GM21529 (cell line): Measurements from ENCODE around the gene CBX8.

Experiments
- ATAC-seq: cut with Tn5 transposase; IDR thresholded peaks from one replicate; pipeline ENCODE4 v1.9.1; 2021; ENCODE audit not compliant: unreplicated experiment

The CBX8 gene

GRCh38 chr17:79835953-79836509 is 39.2 kb upstream of the CBX8 start:
- ATAC-seq: no peak

- no peak for ATAC-seq
Observed at GRCh38 chr17:79835470-79835899, 38.6 kb upstream of the CBX8 start.

DNA sequence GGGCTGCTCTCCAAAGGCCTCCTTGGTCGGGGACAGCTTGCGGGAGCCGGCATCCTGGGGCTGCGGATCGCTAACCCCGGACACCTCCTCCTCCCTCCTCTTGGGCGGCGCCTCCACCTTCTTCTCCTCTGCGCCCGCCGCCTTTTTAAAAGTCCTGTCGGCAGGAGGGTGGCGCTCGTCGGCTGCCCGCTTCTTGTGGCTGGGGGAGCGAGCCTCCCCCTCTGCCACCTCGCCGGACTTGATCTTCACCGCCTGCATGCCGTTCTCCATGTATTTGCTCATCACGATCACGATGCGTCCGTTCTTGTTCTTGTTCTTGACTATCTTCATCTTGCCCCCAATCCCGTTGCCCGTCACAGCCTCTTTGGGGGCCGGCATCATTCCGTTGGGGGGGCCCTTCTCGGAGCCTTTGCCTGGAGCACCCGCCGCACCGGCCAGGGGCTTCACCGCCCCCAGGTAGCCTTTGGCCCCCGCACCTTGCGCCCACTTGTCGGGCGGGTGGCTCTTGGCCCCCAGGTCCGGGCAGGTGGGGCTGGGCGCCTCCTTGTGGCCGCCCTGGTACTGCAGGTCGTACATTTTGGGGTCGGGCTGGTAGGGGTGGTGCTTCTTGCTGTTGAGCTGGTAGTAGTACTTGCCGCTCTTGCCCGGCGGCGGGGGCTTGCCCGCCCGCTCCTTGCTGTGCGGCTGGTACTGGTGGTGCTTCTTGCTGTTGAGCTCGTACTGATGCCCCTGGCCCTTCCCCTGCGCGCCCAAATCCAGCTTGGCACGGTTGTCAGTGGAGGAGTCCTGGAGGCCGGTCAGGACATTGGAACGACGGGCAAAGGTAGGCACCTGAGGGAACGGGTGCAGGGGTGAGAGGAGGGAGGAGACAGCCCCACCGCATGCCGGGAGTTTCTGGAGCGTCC is 37.9 kb upstream of the CBX8 start:
- no peak for ATAC-seq

DNA sequence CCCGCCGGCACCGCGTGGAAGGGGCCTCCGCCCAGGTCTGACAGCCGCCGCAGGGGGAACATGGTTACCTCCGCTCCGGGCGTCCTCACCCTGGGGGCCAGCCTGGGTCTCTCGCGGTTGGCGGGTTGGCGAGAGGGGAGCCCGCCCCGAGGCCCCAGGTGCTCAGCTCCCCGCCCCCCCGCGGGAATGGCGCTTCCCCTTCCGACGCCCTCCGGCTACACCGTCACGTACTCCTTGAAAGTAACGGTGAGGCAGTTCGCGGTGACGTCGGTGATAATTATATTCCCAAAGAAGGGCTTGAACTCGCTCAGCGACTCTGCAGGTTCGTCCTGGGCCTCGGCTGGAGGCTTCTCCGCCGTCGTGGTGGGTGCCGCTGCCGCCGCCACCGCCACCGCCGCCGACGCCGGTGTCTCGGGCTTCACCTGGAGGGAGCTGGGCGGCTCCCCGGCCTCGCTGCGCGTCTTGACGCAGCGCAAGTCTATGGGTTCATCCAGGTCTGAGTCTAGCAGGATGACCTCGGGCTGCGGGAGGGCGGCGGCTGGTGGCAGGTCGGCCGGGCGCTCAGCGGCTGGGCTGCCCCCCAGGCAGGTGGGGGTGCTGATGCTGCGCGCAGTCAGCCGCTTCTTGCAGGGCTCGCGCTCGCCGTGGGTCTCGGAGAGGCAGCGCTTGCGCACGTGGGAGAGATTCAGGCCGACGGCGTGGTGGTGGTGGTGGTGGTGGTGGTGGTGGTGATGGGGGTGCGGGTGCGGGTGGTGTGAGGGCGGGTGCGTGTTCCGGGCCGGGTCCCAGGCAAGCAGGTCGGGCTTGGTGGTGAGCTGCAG is 37.1 kb upstream of the CBX8 start:
- no peak for ATAC-seq

DNA sequence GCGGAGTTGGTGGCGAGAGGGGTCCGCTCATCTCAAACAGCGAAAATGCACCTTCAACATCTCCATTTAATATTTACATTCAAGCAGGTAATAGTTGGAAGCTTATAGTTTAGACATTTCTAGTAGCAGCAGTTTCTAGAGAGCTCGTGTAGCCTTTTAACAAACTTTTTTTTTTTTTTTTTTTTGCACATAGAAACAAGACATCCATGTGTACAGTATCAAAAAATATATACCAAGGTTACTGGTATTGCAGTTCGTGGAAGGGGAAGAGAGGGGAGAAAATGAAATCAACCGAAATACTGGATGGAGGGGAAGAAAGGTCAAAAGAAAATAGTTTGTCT is 36.2 kb upstream of the CBX8 start:
- no peak for ATAC-seq

DNA sequence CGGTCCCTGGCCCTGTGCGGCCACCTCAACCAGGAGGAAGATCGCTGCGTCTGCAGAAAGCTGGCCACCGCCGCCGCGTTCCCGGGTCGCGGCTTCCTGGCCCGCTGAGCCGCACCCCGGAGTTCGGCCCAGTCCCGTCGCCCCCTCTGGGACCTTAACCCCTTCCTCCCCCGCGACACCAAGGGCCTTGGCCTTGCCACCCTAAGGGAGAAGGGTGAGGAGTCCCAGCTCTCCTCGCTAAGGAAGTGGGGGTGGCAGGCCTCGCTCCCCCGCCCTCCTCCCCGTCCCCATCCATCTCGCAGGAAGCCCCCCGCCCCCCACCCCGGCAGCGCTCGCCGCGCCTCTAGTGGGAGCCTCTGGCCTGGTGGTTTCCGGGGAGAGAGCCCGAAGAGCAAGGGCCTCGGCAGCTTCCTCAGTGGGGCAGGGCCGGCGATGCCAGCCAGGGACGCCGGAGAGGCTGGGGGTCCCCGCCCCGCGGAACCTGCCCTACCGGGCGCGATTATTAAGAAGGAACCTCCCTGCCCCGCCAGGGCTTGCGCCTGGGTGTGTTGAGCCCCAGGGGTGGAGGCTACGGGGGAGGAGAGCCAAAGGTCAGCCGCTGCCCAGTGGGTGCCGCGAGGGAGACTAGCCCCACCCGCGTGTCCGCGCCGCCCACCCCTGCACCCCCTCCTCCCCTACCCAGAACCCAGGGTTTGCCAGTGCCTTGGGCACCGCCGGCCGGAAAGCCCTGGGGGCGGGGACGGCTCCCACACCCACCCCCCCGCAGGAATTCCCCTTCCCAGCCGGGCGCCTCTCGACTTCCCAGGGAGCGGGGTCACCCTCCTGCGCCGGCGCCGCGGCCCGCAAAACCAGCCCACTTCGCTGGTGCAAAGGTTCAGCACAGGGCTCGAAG is 35.6 kb upstream of the CBX8 start:
- ATAC-seq: no peak

- no peak for ATAC-seq
Observed at GRCh38 chr17:79831265-79832217, 34.7 kb upstream of the CBX8 start.

GRCh38 chr17:79830763-79831264 is 33.9 kb upstream of the CBX8 start:
- ATAC-seq: no peak

GRCh38 chr17:79830303-79830702 is 33.4 kb upstream of the CBX8 start:
- no peak for ATAC-seq

GRCh38 chr17:79829457-79829856 is 32.6 kb upstream of the CBX8 start:
- ATAC-seq: no peak

GRCh38 chr17:79829004-79829403 is 32.1 kb upstream of the CBX8 start:
- no peak for ATAC-seq

- no peak for ATAC-seq
Observed at GRCh38 chr17:79826841-79827578, 30.1 kb upstream of the CBX8 start.

- ATAC-seq: no peak
Observed at GRCh38 chr17:79826204-79826680, 29.4 kb upstream of the CBX8 start.

DNA sequence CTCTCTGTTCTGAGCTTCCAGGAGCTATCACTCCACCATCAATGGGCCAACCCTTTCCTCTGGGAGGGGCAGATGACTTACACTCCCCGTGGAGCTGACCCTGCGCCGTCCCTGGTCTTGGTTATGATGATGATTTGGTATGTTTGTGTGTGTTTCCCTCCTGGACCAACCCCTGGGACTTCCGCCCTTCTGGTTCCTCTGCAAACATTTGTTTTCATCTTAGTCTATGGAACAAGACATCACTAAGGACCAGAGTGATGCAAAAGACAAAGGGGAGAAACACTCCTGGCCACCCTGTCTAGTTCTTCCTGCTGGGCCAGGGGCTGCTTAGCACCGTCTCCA is 28.7 kb upstream of the CBX8 start:
- ATAC-seq: no peak

DNA sequence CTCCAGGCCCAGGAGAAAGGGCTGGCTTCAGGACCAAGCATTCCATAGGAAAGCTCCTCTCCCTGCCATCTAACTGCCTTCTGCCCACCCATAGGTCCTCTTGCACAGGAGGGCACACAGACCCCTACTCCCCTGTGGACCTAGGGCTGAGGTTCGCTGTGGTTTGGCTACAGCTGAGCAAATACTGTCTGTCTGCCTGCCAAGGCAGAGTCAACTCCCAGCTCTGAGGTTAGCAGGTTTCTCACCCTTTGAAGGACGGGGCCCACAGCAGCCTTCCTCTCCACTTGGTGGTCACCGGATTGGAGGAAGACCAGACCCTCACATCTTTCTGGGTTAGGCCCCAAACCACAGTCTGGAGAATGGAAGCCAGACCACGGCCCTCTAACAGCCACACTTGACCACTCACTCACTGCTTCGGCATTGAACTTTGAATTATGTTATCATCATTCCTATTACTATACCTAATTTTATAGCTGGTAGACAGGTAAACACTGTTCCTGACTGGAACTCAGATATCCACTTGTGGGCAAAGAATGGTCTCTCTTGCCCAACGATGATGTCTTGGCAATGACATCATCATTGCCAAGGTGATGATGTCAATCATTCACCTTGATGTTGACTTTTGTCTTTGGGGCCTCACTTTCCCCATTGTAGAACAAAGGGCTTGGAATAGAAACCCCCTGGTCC is 28.2 kb upstream of the CBX8 start:
- no peak for ATAC-seq

GRCh38 chr17:79824234-79824633 is 27.4 kb upstream of the CBX8 start:
- no peak for ATAC-seq

- no peak for ATAC-seq
Observed at GRCh38 chr17:79822583-79823124, 25.8 kb upstream of the CBX8 start.
